HG03565 (cell line): ENCODE results near the gene SLC22A4.

Experiments used
- ATAC-seq: cut with Tn5 transposase; IDR thresholded peaks from one replicate; pipeline ENCODE4 v1.9.1; 2021; ENCODE audit warnings: mild to moderate bottlenecking, moderate library complexity; ENCODE audit not compliant: unreplicated experiment

SLC22A4 gene

GRCh38 chr5:132298298-132299212, 4.4 kb downstream of the SLC22A4 start:
- ATAC-seq = no peak

- no peak for ATAC-seq
These were observed 5.7 kb downstream of the SLC22A4 start for GRCh38 chr5:132299917-132300316.

DNA sequence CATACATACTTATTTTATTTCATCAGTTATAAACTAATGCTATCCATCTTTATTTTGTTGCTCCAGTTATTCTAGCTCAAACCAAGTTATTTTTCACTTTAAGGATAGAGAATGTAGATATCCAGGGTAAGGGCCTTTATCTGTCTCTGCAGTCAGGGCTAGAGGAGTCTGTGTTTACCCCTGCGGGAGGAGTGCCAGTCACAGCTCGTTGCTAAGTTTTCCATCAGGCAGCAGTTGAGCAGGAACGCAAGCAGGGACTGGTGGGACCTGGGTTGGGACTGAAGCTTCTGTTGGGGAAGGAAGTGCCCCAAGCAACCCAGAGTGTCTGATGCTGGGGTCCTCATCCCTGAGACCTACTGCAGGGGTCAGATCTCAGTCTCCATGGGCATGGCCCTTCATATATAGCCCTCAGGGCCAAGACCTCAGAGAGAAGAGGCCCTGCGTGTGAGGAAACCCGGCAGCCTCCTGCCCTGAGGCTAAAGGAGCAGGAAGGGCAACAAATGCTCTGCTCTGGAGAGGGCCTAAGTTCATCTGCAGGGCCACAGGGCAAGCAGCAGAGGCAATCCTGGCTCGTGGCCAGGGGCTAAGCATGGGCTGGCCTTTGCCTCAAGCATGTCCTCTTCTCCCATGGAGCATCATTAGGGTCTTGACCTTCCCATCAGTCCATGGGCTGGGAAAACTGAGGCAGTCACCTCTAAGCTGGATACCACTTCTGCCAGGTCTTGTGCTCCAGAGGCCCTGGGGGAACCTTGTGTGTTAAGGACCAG, 6.6 kb downstream of the SLC22A4 start:
- ATAC-seq = no peak

DNA sequence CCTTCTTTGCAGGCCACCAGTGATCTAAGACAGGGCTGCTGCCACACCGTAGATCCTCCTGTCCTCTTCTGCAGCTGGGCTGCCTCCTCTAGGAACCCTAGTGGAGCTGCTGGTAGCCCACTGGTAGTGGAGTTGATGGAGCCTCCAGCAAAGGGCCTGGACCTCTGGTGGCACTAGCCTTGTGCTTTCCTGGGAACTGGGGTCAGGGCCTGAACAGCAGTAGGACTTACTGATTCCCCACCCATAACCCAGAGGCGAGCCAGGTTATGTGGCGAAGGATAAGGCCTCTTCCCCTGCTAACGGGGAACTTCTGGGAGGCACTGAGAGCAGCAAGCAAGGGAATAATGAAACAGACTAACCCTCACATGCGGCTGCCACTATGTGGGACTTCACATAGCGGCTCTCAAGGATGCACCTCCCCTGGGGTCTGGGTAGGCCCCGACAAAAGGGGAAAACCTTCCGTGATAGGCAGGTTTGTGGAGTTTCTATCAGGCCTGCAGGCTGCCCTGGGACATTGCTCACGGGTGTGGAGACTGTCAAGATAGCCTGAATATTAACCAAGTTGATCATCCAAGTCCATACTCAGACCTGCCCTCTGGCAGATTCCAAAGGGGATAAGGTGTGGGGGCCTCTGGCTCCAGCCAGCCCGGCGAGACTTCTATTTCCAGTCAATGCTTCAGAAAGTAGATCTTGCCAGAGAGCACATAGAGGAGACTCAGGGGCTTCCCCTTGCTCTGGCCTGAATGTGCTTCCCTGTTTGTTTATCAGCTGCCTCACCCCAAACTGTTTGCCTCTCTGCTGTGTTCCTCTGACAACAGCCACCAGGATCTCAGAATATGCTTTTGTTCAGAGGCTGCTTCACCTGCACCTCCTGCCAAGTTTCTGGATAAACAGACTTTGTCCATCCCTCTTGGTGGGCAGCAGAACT, 7.4 kb downstream of the SLC22A4 start:
- ATAC-seq = no peak

- no peak for ATAC-seq
These were observed 8.2 kb downstream of the SLC22A4 start for GRCh38 chr5:132302413-132302812.

DNA sequence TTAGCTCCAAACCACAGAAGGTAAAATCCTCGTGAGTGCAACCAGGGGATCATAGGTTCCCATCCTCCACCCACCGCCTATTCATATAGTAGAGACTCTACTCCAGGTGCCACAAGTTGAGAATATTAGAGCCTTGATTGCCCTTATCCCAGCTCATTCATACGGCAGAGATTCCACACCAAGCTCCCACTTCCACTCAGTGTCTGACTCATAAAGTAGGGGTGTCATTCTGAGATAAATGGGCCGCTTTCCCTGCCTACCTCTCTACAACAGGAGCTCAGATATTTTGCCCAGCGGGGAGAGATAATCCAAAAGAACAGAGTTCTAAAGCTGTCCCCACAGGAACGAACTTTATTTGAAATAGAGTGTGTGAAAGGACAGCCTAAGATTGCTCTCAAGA, 9.4 kb downstream of the SLC22A4 start:
- ATAC-seq = no peak

GRCh38 chr5:132305420-132305819, 11.2 kb downstream of the SLC22A4 start:
- no peak for ATAC-seq

DNA sequence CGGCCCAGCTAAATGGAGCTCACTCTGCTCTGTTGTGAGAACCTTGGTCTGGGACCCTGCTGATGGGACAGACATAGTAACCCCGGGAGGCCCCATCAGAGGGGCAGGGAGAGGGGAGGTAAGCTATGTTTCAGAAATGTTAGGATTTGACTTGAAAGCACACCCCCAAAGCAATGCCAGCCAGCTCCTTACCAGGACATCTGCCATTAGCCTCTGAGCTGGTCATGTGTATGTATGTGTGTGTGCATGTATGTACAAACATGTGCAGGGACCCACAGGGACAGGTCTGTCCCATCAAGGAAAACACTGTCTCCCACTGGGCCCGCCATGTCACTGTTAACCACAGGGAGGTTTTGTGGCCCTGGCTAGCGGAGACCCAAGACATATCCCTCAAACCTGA, 14.5 kb downstream of the SLC22A4 start:
- no peak for ATAC-seq

- no peak for ATAC-seq
These were observed 15.5 kb downstream of the SLC22A4 start for GRCh38 chr5:132309679-132310078.

DNA sequence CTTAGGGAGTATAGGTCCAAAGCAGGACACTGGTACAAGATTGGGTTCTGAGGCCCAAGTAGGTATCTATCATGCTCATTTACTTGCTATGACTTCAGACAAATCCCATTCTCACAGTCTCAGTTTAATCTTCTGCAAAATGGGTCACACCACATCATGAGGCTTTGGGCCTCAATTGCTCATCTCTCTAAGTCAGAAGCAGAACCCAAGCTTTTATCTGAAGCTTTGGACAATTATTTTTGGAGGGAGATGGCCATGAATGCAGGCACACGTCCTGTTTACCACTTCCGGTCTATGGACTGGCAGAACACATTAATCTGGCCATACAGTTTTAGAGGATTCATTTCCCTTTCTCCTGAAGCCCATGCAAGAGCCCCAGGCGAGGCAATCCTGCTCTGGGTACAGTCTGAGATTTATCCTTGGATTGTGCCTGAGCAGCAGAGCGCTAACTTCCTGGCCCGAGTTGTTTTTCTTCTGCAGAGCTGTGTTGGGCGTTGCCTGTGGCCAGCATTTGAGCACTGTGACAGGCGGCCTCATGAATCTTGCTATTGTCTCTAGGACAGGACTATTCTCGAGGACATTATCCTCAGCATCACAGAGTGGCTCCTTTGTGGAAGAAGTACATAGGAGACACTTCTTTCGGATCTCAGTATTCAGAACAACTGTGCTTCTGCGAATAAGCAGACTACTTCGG, 16.1 kb downstream of the SLC22A4 start:
- no peak for ATAC-seq

- no peak for ATAC-seq
These were observed 19.2 kb downstream of the SLC22A4 start for GRCh38 chr5:132313366-132313765.

DNA sequence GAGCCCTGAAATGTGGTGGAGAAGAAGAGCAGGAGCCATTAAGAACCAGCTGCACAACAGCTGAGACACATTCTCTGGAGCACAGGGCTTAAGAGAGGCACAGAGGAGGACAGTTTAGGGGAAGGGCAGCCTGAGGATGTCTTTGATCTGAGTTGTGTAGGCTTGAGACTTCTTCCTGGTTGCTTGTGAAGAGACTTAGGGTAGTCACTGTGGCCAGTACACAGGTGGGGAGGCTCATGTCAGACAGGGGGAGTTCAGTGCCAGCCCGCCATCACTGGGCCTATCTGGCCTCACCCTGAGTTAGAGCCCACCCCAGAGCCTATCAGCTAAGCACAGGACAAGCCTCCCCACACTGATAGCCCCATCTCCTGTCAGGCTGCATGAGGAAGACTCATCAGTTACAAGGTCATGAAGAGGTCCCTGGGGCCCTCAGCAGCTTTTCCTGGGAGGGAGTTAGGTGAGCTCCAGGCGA, 19.8 kb downstream of the SLC22A4 start:
- no peak for ATAC-seq

GRCh38 chr5:132315529-132316067, 21.4 kb downstream of the SLC22A4 start:
- ATAC-seq = no peak

GRCh38 chr5:132319975-132320374, 25.8 kb downstream of the SLC22A4 start:
- no peak for ATAC-seq

GRCh38 chr5:132321109-132321721, 27.0 kb downstream of the SLC22A4 start:
- ATAC-seq = no peak

GRCh38 chr5:132322266-132322665, 28.1 kb downstream of the SLC22A4 start:
- ATAC-seq = no peak

GRCh38 chr5:132323202-132323601, 29.0 kb downstream of the SLC22A4 start:
- no peak for ATAC-seq

DNA sequence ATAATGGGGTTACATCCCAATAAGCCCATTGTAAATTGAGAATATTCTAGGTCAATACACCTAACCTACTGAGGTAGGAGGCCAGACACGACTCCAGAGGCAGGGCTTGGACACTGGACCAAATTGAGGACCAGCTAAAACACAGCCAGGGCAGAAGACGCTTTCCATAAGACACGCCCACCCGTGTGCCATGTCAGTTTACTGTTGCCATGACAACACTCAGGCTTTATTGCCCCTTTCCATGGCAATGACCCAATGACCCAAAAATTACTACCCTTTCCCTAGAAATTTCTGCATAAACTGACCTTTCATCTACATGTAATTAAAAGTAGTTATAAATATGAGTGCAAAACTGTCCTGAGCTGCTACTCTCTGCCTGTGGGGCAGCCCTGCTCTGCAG, 31.5 kb downstream of the SLC22A4 start:
- ATAC-seq = no peak

GRCh38 chr5:132327252-132327955, 33.2 kb downstream of the SLC22A4 start:
- ATAC-seq = no peak
